Jurkat, Clone E6-1 (cell line): ENCODE data around the gene SLC19A2. TPM values are rescaled to one million over a fixed set of nuclear protein-coding genes. Genes with fewer than 3 reads are reported as not detected.
"Not testable (repeated sequence)": the region's sequence is repeated elsewhere in the genome, so short reads cannot be mapped to it uniquely, and the experiment has no call there.

Experiments used
- DNase-seq: peaks from one replicate; pipeline ENCODE4 v3.0.0-alpha.2; 2011; ENCODE audit warnings: low read depth, low spot score
- H3K4me3 ChIP-seq: 2 replicates; pipeline ENCODE4 v1.5.1; 2011; ENCODE audit warnings: mild to moderate bottlenecking, low read length, control low read depth, moderate library complexity
- polyA plus RNA-seq: library from polyadenylated mRNA; unstranded; fragments of >200 nt; gene quantifications from one replicate; pipeline ENCODE4 v1.2.1, GENCODE V29; 2012; ENCODE audit warnings: missing spikeins; ENCODE audit not compliant: insufficient read length, insufficient read depth

The SLC19A2 gene, protein sequence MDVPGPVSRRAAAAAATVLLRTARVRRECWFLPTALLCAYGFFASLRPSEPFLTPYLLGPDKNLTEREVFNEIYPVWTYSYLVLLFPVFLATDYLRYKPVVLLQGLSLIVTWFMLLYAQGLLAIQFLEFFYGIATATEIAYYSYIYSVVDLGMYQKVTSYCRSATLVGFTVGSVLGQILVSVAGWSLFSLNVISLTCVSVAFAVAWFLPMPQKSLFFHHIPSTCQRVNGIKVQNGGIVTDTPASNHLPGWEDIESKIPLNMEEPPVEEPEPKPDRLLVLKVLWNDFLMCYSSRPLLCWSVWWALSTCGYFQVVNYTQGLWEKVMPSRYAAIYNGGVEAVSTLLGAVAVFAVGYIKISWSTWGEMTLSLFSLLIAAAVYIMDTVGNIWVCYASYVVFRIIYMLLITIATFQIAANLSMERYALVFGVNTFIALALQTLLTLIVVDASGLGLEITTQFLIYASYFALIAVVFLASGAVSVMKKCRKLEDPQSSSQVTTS
- polyA plus RNA-seq = 6.3 TPM

DNA sequence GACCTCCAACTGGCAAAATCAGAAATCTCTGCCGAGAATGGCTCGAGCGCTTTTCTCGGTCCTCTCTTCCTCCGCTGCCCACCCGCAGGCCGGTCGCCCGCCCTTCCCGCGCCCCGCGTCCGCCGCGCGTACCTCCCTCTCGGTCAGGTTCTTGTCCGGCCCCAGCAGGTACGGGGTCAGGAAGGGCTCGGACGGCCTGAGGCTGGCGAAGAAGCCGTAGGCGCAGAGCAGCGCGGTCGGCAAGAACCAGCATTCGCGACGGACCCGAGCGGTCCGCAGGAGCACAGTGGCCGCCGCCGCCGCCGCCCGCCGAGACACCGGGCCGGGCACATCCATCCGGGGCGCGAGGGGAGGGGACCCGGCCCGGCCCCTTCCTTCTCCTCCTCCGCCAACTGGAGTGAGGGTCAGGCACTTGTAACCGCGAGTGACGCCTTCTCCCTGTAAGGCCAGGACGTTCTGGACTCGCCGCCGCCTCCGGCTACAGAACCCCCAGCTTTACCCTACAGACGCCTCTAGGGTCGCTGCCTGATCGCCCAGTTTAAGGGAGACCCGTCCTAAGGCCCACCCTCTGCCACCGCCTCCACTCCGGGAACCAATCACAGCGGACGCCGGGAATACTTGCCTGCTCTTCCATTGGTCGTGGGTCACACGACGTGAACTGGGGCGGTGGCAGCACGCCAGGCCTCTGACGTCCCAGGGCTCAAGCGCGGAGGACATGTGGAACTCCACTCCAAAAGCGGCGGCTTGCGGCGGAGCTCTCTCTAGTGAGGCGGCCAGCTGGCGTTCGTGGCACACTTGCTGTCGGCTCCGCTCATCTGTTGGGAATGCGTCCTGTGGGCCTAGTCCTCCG is at the start of gene SLC19A2:
SLC19A2 (minus strand) TSS at position 514 of the 850 bp plus-strand sequence; CDS start at position 336, 178 bp downstream.
- peak; percentile 95 for DNase-seq

DNA sequence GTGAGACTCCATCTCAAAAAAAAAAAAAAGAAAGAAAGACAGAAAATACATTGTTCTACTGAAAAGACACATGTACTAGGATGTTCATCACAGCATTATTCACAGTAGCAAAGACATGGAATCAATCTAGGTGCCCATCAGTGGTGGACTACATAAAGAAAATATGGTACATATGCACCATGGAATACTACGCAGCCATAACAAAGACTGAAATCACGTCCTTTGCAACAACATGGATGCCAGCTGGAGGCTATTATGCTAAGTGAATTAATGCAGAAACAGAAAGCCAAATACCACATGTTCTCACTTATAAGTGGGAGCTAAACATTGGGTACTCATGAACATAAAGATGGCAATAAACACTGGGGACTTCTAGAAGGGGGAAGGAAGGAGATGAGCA is 48.9 kb upstream of the SLC19A2 start:
- no peak for DNase-seq
- no peak overlapping the region for H3K4me3 ChIP-seq

More for the DNA sequence above, at the start of gene SLC19A2:
- H3K4me3 ChIP-seq = peak within 1 kb of the TSS; percentile 76

DNA sequence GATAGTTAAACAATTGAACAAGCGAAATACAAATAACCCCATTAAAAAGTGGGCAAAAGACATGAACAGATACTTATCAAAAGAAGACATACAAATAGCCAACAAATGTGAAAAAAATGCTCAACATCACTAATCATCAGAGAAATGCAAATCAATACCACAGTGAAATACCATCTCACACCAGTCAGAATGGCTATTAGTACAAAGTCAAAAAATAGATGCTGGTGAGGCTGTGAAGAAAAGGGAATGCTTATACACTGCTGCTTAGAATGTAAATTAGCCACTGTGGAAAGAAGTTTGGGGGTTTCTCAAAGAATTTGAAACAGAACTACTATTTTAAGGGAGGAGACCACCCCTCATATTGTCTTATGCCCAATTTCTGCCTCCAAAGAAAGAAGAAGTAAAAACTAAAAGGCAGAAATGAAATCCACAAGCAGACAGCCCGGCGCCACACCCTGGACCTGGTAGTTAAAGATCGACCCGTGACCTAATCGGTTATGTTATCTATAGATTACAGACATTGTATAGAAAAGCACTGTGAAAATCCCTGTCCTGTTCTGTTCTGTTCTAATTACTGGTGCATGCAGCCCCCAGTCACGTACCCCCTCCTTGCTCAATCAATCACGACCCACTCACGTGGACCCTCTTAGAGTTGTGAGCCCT is 47.9 kb upstream of the SLC19A2 start:
- DNase-seq, H3K4me3 ChIP-seq: not testable (repeated sequence)

DNA sequence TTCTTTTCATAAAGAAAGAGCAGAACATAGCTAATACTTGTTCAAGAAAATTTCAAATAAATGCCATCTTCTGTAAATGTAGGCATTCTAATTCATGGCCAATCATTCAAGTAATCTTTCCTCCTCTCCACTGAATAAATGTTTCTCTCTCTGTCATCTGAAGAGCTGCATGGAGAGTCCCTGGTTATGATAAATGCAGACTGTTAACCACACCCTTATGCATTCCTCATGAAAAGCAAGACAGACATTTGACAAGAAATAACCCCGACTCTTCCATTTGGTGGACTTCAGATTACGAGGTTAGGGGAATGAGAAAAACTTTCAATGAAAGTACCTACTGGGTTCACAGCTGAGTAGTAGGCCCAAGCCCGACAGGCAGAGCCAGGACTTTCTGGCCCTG is 44.7 kb upstream of the SLC19A2 start:
- DNase-seq = no peak
- no peak overlapping the region for H3K4me3 ChIP-seq

DNA sequence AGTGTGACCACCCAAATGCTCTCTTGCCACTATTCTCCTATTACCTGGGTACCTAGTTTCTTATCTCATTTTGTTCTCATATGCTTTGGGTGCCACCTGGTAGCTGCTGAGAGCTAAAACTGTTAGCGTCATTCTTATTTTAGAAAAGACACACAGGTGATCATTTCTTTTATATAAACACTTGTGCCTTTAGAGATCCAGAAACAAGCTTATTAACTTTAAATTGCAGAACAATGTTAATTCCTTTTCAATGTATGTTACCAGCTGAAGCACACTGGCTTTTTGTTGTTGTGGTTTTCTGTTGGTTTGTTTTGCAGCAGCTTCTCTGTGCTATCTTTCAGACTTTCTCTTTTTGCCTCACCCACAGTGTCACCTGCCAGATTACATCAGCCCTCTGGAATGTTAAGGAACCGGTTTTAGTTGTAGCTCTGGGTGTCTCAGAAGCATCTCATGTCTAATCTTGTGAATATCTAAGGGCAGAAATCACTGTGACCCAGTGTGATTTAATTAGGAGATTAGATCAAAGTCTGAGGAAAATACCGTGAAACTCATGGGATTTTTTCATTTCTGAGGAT is 43.4 kb upstream of the SLC19A2 start:
- no peak overlapping the region for H3K4me3 ChIP-seq
- peak; percentile 62 for DNase-seq

DNA sequence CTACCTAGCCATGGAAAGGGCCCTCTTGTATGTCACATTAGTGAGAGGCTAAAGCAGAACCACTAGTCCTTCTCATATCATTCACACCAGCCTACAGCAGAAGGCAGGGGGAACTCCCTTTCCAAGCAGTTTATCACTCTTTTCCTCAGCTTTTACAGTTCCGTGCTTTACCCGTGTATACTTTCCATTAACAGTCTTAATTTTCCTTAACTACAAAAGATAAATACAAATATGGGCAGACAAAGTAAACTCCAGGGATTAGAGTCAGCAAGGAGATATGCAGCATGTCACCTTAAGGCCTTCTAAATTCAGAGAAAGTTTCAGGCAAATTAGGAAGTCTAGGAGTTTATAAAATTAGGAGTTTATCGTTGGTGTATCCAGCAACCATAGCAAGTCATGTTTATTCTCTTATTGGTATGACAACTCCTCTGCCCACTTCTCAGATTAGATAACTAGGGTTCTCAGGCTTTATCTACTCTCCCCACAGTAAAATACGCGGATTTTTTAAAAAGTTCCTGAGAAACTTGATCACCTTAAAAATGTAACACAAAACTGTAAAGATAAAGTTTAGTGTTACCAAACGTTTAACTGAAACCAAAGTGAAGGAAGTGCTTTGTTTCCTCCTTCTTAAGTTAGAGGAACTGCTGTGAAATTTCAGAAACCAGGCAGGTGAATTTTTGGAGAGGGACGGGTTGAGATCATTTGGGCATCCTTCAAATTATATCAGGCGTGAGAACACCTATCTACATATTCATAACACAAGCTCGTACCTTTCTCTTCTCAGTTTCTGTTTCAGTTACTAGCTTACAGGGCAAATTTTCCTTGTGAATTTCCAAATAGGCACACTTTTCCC is 42.7 kb upstream of the SLC19A2 start:
- no peak overlapping the region for H3K4me3 ChIP-seq
- DNase-seq = no peak

DNA sequence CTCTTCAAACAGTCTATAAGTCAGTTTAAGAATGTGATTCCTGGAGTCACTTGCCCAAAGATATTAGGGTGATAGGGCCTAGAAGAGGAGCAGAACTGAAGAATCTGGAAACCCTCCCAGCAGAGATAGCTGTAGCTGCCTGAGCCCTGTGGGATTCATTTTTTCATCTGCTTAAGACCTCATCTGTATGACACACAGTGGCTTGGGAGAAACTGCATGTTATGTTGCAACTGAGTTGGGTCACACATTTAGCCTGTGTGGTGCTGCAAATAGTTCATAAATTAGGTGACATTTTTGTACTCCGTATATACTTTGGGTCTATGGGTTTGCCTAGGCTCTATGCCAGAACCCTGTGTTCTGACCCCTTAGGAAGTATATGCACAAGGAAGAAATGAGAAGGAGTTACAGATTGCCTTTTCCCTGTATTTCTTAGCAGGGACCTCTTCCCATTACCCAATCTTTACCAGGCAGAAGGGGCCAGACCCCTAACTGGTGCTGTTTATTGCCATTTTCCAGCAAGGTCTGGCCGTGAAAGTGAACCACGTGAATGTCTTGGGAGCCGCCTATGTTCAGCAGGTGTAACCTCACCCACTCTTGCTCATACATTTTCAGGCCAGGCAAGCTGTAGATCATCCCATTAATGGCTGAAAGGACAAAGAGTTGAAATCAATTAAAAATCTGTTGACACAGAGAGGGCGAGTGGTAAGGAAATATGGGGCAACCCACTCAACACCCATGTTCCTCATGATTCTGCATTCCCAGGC is 41.9 kb upstream of the SLC19A2 start:
- H3K4me3 ChIP-seq = no peak overlapping the region

DNA sequence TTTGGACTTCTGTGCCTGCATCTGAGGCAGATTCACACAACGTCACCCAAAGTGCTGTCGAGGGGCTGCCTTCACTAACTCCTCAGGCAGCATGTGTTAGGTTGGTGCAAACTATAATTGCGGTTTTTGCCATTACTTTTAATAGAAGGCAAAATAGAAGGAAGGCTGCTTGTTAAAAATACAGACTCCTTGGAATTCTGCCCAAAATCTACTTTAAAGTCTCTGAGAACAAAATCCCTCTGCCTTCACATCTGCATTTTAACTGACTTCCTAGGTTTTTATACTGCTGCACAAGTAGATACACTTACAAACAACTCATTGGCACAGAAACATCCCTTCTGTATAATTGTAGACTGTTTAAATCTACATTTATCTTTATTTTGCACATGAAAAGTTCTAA is 41.3 kb upstream of the SLC19A2 start:
- DNase-seq = no peak
- H3K4me3 ChIP-seq = no peak overlapping the region

More for the DNA sequence above, 41.9 kb upstream of the SLC19A2 start:
- no peak for DNase-seq

DNA sequence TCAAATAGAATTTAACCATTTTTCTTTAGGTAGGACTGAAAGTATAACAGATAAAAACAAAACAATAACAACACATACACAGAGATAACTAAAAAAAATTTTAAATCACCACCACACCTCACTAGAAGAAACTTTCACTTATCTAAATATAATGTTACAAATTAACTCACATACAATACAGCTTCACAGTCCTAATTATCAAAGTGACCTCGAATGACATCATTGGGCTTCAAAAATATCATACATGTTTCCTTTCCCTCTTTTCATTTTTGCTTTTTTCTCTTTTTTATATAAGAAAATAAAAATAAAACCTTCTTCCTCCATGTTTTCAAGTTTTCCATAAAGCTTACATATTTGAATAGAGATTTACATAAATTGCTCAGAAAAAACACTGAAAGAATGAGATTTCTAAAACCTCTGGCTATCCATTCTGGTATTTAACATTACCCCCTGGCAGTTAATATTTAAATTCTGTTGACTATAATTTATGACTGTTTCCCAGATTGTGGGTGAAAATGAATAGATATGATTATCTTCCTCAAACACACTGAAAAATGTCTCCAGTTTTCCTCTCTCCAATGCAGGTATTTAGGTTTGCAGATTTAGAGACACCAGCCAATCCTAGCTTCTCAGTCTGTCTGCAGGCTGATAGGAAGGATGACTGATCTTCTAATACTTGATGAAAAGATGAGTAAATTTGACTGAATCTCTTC is 40.5 kb upstream of the SLC19A2 start:
- no peak for DNase-seq
- no peak overlapping the region for H3K4me3 ChIP-seq

DNA sequence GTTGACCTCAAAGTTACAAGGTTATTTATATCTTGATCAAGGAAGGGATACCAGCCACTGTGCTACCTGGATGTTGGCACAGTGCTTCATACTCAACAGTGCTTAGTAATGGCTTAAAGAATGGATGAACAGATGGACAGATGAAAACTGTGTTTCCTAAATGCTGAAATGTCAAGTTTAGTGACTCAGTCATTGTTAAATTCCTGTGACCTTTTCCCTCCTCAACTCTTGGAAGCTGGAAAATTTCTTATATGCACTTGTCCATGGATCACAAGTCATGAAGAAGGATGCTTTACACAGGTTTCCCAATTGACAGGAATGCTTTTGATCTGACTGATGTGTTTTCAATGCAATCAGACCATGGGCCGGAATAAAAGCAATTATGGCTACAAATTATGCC is 39.6 kb upstream of the SLC19A2 start:
- no peak overlapping the region for H3K4me3 ChIP-seq
- DNase-seq = no peak

DNA sequence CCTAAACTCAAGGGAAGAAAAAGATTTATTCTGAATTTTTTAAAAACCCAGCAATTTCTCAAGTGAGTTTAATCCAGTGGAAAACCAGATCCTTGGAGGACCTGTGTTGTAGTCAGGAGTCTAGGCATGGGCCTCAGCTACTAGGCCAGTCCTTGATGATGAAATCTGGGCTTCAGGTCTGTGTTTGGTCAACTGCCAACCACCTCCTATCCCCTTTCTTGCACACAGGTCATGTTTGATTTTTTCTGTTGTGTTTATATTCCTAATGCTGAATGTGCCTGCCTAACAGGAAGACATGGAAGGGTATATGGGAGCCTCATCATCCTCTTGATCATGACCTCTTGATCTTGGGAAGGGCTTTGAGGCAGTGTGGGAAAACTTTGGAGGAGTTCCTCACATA is 38.2 kb upstream of the SLC19A2 start:
- no peak for DNase-seq
- no peak overlapping the region for H3K4me3 ChIP-seq

DNA sequence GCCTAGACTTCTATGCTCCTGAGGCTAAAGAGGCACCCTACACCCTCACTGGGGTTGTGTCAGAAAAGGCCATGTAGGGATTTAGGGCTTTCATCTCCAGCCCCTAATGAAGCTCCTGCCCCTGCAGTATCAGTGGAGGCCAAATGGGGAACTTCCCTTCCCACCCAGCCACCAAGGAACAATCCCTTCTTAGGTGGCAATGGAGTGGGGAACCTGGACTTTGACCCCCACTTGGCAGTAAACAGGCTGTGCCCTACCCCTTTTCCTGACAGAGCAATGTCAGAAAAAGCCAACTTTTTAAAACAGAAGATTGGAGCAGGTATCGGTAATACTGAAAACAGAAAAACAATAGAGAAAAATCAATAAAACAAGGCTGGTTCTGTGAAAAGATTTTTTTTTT is 35.5 kb upstream of the SLC19A2 start:
- no peak for DNase-seq
- no peak overlapping the region for H3K4me3 ChIP-seq

DNA sequence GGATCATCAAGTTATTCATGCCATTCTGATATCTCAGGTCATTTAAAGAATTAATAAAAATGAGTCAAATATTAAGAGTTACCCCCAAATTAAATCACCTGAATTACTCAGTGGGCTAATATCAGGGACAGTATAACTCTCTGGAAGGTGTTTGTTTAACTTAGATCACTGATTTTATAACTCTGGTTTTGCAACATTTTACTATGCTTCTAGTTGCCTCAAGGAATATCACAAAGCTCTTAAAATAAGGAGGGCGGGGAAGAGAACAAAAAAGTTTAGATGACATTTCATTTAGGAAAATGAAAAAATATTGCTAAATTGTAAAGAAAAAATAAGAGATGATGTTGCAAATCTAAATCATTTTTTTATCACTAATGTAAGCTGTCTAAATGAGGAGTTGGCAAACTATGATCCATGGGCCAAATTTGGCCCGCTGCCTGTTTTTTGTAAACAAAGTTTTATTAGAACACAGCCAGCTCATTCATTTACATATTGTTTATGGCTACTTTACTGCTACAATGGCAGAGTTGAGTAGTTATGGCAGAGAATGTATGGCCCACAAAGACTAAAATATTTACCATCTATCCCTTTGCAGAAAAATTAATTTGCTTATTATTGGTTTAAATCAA is 31.9 kb upstream of the SLC19A2 start:
- DNase-seq = no peak
- no peak overlapping the region for H3K4me3 ChIP-seq

DNA sequence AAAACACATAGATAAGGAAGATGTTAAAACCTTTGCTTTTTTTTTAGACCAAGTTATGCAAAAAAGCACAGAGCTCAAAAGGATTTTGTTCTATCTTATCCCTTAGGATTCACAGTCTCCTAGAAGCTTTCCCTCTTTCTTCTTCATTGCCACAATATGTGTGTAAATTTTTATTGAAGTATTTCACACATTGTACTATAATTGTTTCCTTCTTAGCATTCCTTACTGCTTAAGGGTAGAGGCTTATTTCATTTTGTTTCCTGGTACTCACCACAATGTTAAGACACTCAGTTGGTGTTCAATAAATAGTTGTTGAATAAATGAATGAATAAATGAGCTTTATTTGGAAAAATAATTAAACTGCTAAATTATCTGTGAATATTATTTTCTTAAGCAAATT is 29.9 kb upstream of the SLC19A2 start:
- no peak for DNase-seq
- H3K4me3 ChIP-seq = no peak overlapping the region

DNA sequence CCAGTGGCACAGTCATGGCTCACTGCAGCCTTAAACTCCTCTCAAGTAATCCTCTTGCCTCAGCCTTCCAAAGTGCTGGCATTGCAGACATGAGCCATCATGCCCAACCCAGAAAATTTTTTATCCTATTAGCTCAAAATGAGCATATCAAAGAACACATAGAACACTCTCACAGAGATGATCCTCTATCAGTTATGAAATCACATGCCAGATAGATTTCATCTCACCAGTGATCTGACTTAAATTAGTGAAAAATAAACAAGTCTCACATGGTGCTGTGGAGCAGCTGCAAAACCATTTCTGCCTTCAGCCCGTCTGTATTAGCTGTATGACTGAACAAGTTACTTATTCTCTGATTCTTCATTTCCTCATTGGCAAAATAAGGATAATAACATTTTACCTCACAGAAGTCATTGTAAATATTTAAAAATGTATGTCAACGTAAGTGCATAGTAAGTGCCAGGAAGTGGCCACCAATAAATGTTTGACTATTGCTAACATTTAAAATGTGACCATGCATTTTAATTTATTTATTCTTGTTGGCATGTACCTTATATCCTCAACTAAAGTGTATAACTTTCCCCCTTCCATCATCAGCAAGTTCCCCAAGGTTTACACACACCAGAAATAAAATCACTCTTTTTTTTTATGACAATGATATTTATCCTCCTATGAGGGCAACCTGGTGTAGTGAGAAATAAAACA is 29.0 kb upstream of the SLC19A2 start:
- no peak for DNase-seq
- H3K4me3 ChIP-seq = no peak overlapping the region

DNA sequence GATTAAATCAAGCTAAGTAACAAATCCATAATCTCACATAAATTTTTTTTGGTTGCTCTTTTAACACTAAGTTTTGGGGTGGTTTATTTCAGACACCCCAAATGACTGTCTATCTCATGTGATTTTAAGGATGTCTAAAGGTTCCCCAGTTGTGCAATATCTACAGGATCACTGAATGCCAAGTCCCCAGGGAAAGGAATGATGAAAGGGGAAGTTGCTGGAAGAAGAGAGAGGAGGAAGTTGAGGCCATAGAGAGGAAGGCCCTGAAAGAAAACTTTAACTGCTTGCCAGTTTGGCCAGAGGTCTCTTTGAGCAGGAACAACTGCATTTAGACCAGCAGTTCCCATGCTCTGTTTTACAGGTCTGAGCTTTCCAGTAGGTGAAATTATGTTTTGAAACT is 27.5 kb upstream of the SLC19A2 start:
- no peak overlapping the region for H3K4me3 ChIP-seq
- DNase-seq = no peak
